A549 (cell line): ENCODE results near the gene MIPOL1.

Experiments
- CHD2 ChIP-seq: fragments of 150-350 bp; IDR thresholded peaks from 2 replicates; pipeline ENCODE4 v1.6.1; 2014; ENCODE audit warnings: low read length; ENCODE audit not compliant: partially characterized antibody
- CTCF ChIP-seq: fragments of >200 bp; sonication (Bioruptor Twin); formaldehyde crosslinking; IDR thresholded peaks from 3 replicates; pipeline ENCODE4 v1.5.1; 2016
- E2F6 ChIP-seq: IDR thresholded peaks from 2 replicates; pipeline ENCODE4 v1.6.1; 2012; ENCODE audit warnings: low read depth, borderline replicate concordance
- JUN ChIP-seq, 2 experiments: fragments of >200 bp; sonication (Bioruptor Twin); formaldehyde crosslinking; IDR thresholded peaks; 2 replicates in 1 of 2; 3 replicates in 1 of 2; pipeline ENCODE4 v1.6.1; 2016 to 2017
- JUNB ChIP-seq: fragments of >200 bp; sonication (Bioruptor Twin); formaldehyde crosslinking; IDR thresholded peaks from 2 replicates; pipeline ENCODE4 v1.6.1; 2016
- MAX ChIP-seq: IDR thresholded peaks from 2 replicates; pipeline ENCODE4 v1.6.1; 2012
- MYC ChIP-seq: IDR thresholded peaks from 2 replicates; pipeline ENCODE4 v1.6.1; 2012; ENCODE audit warnings: mild to moderate bottlenecking, inconsistent platforms, low read length, improper control_type of control experiment, borderline replicate concordance
- POLR2A ChIP-seq: IDR thresholded peaks from 2 replicates; pipeline ENCODE4 v1.6.1; 2012; ENCODE audit warnings: mild to moderate bottlenecking, low read length
- POLR2AphosphoS2 ChIP-seq: conservative IDR thresholded peaks from 2 replicates; pipeline ENCODE4 v1.6.1; 2012; ENCODE audit warnings: low read length, improper control_type of control experiment, inconsistent platforms
- RFX5 ChIP-seq: fragments of 450-650 bp; IDR thresholded peaks from 2 replicates; pipeline ENCODE4 v1.7.1; 2014; ENCODE audit warnings: antibody characterized with exemption, mild to moderate bottlenecking, moderate library complexity
- USF2 ChIP-seq: fragments of 450-650 bp; IDR thresholded peaks from 2 replicates; pipeline ENCODE4 v1.6.1; 2014; ENCODE audit warnings: antibody characterized with exemption

GRCh38 chr14:37172936-37173614 is 24.7 kb upstream of the MIPOL1 start:
- TF ChIP-seq CTCF (no peak), E2F6 (no peak), POLR2AphosphoS2 (no peak), POLR2A (no peak), JUNB (no peak), MAX (no peak), CHD2 (no peak), USF2 (no peak), RFX5 (no peak), JUN (IDR thresholded peaks at IDR 0.05) (no peak), MYC (no peak)
